Body of pancreas (tissue), 4 donors: Measurements from ENCODE around the gene ANKUB1. TPM values are rescaled to one million over a fixed set of nuclear protein-coding genes. Genes with fewer than 3 reads are reported as not detected.

ENCODE experiments used
- ATAC-seq: fragments of 150-250 bp; one replicate; pipeline ENCODE4 v1.9.1; 2016
- DNase-seq, 4 donors: peaks; one replicate each; pipeline ENCODE4 v3.0.0-alpha.2; 2019
- H3K27ac ChIP-seq, 4 donors: fragments of 200-600 bp; sonication (generic); 1 replicate in 3 of 4; 2 replicates in 1 of 4; pipeline versions ENCODE4 v1.5.1 to v1.6.1; 2016 to 2019; ENCODE audit warnings: mild to moderate bottlenecking in 1 of 4, mixed read lengths in 1 of 4, moderate library complexity in 1 of 4
- H3K27me3 ChIP-seq, 2 donors: fragments of 200-600 bp; sonication (generic); one replicate each; pipeline ENCODE4 v1.6.0; 2016; ENCODE audit warnings: mild to moderate bottlenecking in 1 of 2
- H3K36me3 ChIP-seq, 2 donors: fragments of 200-600 bp; sonication (generic); replicated peaks in 1 of 2; 2 replicates each; pipeline ENCODE4 v1.5.1; 2016; ENCODE audit warnings: low read depth in 2 of 2; ENCODE audit not compliant: insufficient read depth in 1 of 2
- H3K4me1 ChIP-seq: fragments of 200-600 bp; sonication (generic); one replicate; pipeline ENCODE4 v1.6.0; 2016
- H3K4me3 ChIP-seq, 2 donors: fragments of 200-600 bp; sonication (generic); 1 replicate in 1 of 2; 2 replicates in 1 of 2; pipeline ENCODE4 v1.5.1; 2016 to 2019
- H3K9me3 ChIP-seq, 3 donors: fragments of 200-600 bp; sonication (generic); 1 replicate in 2 of 3; 2 replicates in 1 of 3; pipeline ENCODE4 v1.5.1; 2016
- POLR2A ChIP-seq, 3 donors: fragments of 450-650 bp; IDR thresholded peaks; one replicate each; pipeline ENCODE4 v1.6.1; 2016; ENCODE audit warnings: antibody characterized with exemption in 3 of 3, mild to moderate bottlenecking in 2 of 3
- WGBS, 2 donors: methylation state at CpG; one replicate each; pipeline ENCODE4 v1.1.5; 2017; 5-methylcytosine and 5-hydroxymethylcytosine counted together
- intact Hi-C: fragments of 100-400 bp; cut with DNase I; formaldehyde crosslinking; loops from one replicate; pipeline ENCODE4 v1.15.1; 2023
- total RNA-seq, 2 donors: library from RNA; depleted of rRNA; stranded (reverse); fragments of >200 nt; gene quantifications; one replicate each; pipeline ENCODE4 v1.1.0, GENCODE V29; 2016
- TF ChIP-seq, protein P1 (sequence below), 7 experiments: fragments of 450-650 bp in 4 of 7; fragments of 200-600 bp in 3 of 7; sonication (generic) in 3 of 7; IDR thresholded peaks; one replicate each; pipeline ENCODE4 v1.5.1; 2016 to 2019; ENCODE audit warnings: antibody characterized with exemption in 7 of 7

Gene ANKUB1
- total RNA-seq, 2 donors from 2014 or later: not detected

- Histone ChIP-seq H3K4me1 (peaks cover 32% of the 10 kb centered on the region), H3K27me3 (no peaks in the 10 kb centered on the region), H3K27ac (no peak overlapping the region), H3K4me3 (no peak overlapping the region), H3K9me3 (no peaks in the 10 kb centered on the region), H3K36me3 (no peaks in the 10 kb centered on the region)
- TF ChIP-seq, protein P1, sequence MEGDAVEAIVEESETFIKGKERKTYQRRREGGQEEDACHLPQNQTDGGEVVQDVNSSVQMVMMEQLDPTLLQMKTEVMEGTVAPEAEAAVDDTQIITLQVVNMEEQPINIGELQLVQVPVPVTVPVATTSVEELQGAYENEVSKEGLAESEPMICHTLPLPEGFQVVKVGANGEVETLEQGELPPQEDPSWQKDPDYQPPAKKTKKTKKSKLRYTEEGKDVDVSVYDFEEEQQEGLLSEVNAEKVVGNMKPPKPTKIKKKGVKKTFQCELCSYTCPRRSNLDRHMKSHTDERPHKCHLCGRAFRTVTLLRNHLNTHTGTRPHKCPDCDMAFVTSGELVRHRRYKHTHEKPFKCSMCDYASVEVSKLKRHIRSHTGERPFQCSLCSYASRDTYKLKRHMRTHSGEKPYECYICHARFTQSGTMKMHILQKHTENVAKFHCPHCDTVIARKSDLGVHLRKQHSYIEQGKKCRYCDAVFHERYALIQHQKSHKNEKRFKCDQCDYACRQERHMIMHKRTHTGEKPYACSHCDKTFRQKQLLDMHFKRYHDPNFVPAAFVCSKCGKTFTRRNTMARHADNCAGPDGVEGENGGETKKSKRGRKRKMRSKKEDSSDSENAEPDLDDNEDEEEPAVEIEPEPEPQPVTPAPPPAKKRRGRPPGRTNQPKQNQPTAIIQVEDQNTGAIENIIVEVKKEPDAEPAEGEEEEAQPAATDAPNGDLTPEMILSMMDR (IDR thresholded peaks at IDR 0.05): no peak
- TF ChIP-seq POLR2A (IDR thresholded peaks at IDR 0.05): no peak
- 41 to 56% methylated on average over 4 of the region's 4 CpGs for WGBS, 2 donors
- intact Hi-C loops: no loop called here
- ATAC-seq (no peak), DNase-seq (no peak)
Observed at GRCh38 chr3:149820183-149820582, 27.8 kb upstream of the ANKUB1 start.

GRCh38 chr3:149819432-149819831 lies 27.1 kb upstream of the ANKUB1 start:
- no peak for TF ChIP-seq POLR2A (IDR thresholded peaks at IDR 0.05)
- TF ChIP-seq, protein P1 (IDR thresholded peaks at IDR 0.05): no peak
- H3K4me1 ChIP-seq: peaks cover 40% of the 10 kb centered on the region
- ATAC-seq: no peak
- DNase-seq: no peak
- H3K9me3 ChIP-seq: no peaks in the 10 kb centered on the region
- H3K4me3 ChIP-seq: no peak overlapping the region
- H3K27ac ChIP-seq: no peak overlapping the region
- H3K27me3 ChIP-seq: no peaks in the 10 kb centered on the region
- WGBS, 2 donors: 60 to 83% methylated on average over 1 of the region's 1 CpG
- intact Hi-C loops: no loop called here
- H3K36me3 ChIP-seq: no peaks in the 10 kb centered on the region

GRCh38 chr3:149816986-149817385 lies 24.6 kb upstream of the ANKUB1 start:
- no peaks in the 10 kb centered on the region for H3K9me3 ChIP-seq
- no peak for ATAC-seq
- peak in 1 of 4 donors; percentile 17 for DNase-seq
- intact Hi-C loops: no loop called here
- WGBS, 2 donors: 52 to 57% methylated on average over 2 of the region's 2 CpGs
- H3K4me1 ChIP-seq: peaks cover 49% of the 10 kb centered on the region
- TF ChIP-seq, protein P1 (IDR thresholded peaks at IDR 0.05): no peak
- TF ChIP-seq POLR2A (IDR thresholded peaks at IDR 0.05): peak in 1 of 3 donors; percentile 15
- H3K4me3 ChIP-seq: no peak overlapping the region
- peak overlapping the region in 1 of 4 donors; percentile 49 for H3K27ac ChIP-seq
- no peaks in the 10 kb centered on the region for H3K36me3 ChIP-seq
- H3K27me3 ChIP-seq: no peaks in the 10 kb centered on the region

DNA sequence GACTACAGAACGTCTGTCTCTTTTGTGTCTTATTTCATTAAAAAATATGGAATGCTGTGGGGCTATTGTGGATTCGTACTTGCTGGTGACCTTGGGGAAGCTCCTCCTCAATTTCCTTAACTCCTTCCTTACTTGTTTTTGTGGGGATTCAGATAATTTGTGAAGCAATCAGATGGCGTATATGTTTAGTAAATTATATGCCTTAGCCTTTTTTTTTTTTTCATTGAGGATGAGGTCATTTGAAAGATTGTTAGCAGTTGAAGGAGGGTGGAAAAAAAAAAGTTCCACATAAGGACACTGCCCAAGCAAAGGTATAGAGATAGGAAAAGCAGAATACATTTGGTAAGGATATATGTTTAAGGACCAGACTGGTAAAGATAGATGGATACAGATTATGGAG lies 24.0 kb upstream of the ANKUB1 start:
- no peak overlapping the region for H3K4me3 ChIP-seq
- no peak for DNase-seq
- H3K27ac ChIP-seq: peak overlapping the region in 1 of 4 donors; percentile 49
- 32 to 41% methylated on average over 3 of the region's 3 CpGs for WGBS, 2 donors
- H3K36me3 ChIP-seq: no peaks in the 10 kb centered on the region
- ATAC-seq: no peak
- TF ChIP-seq, protein P1 (IDR thresholded peaks at IDR 0.05): no peak
- TF ChIP-seq POLR2A (IDR thresholded peaks at IDR 0.05): no peak
- intact Hi-C loops: no loop called here
- H3K27me3 ChIP-seq: no peaks in the 10 kb centered on the region
- H3K9me3 ChIP-seq: no peaks in the 10 kb centered on the region
- H3K4me1 ChIP-seq: peaks cover 52% of the 10 kb centered on the region

- peak overlapping the region in 1 of 4 donors; percentile 100 for H3K27ac ChIP-seq
- no peaks in the 10 kb centered on the region for H3K27me3 ChIP-seq
- intact Hi-C loops: no loop called here
- ATAC-seq (no peak), DNase-seq (no peak)
- H3K4me3 ChIP-seq: no peak overlapping the region
- H3K9me3 ChIP-seq: no peaks in the 10 kb centered on the region
- H3K4me1 ChIP-seq: peaks cover 52% of the 10 kb centered on the region
- TF ChIP-seq POLR2A (IDR thresholded peaks at IDR 0.05): no peak
- TF ChIP-seq, protein P1 (IDR thresholded peaks at IDR 0.05): no peak
- 77 to 79% methylated on average over 3 of the region's 3 CpGs for WGBS, 2 donors
- no peaks in the 10 kb centered on the region for H3K36me3 ChIP-seq
Observed at GRCh38 chr3:149815728-149816127, 23.4 kb upstream of the ANKUB1 start.
